IMR-90 (cell line): ENCODE data around the gene DEAF1. TPM values are rescaled to one million over a fixed set of nuclear protein-coding genes. Genes with fewer than 3 reads are reported as not detected.

ENCODE experiments used
- ATAC-seq: fragments of 200-7000 bp; cut with Tn5 transposase; 2 replicates; pipeline ENCODE4 v1.9.1; 2020; ENCODE audit warnings: low read depth, mild to moderate bottlenecking, moderate library complexity
- BruUV-seq: library from RNA; stranded (reverse); fragments of 400-500 nt; replicated peaks from 2 replicates; lab custom pipeline; 2021; lab: Mats Ljungman, UMichigan
- CTCF ChIA-PET: fragments of 300-600 bp; formaldehyde crosslinking; extraction: SDS; loops from one replicate; lab custom pipeline; 2021; ENCODE audit warnings: antibody characterized with exemption; lab: Yijun Ruan, JAX
- POLR2A ChIA-PET: fragments of 300-600 bp; sonication (Branson Sonifier 250); formaldehyde crosslinking; loops from one replicate; lab custom pipeline; 2022; ENCODE audit warnings: antibody characterized with exemption; ENCODE audit not compliant: unreplicated experiment; lab: Charles Lee
- DNase-seq: peaks from one replicate; pipeline ENCODE4 v3.0.0; 2013
- H2AFZ ChIP-seq: replicated peaks from 2 replicates; pipeline ENCODE3; 2013; ENCODE audit warnings: low read length, mild to moderate bottlenecking; ENCODE audit not compliant: poor library complexity
- H2AK5ac ChIP-seq: 2 replicates; pipeline ENCODE4 v1.6.1; 2013; ENCODE audit warnings: low read depth, low read length, inconsistent platforms
- H2AK9ac ChIP-seq: replicated peaks from 2 replicates; pipeline ENCODE3; 2013; ENCODE audit warnings: mild to moderate bottlenecking, low read depth, low read length, moderate library complexity; ENCODE audit not compliant: poor library complexity
- H2BK120ac ChIP-seq: 2 replicates; pipeline ENCODE4 v1.6.1; 2013; ENCODE audit warnings: low read depth, low read length, inconsistent platforms
- H2BK15ac ChIP-seq: 3 replicates; pipeline ENCODE4 v1.6.1; 2013; ENCODE audit warnings: low read depth, low read length, inconsistent platforms
- H2BK20ac ChIP-seq: 2 replicates; pipeline ENCODE4 v1.6.1; 2013; ENCODE audit warnings: low read depth, mild to moderate bottlenecking, inconsistent platforms, low read length, moderate library complexity
- H2BK5ac ChIP-seq: 2 replicates; pipeline ENCODE4 v1.6.1; 2013; ENCODE audit warnings: mild to moderate bottlenecking, low read depth, low read length, inconsistent platforms; ENCODE audit not compliant: poor library complexity, severe bottlenecking
- H3K14ac ChIP-seq: replicated peaks from 2 replicates; pipeline ENCODE4 v1.6.1; 2013; ENCODE audit warnings: low read depth, low read length, inconsistent platforms
- H3K18ac ChIP-seq: 2 replicates; pipeline ENCODE4 v1.6.1; 2013; ENCODE audit warnings: low read depth, low read length, control low read depth
- H3K23ac ChIP-seq: 2 replicates; pipeline ENCODE4 v1.6.1; 2013; ENCODE audit warnings: low read depth, low read length, inconsistent platforms
- H3K27ac ChIP-seq: 2 replicates; pipeline ENCODE4 v1.5.1; 2013; ENCODE audit warnings: mild to moderate bottlenecking, control low read depth, low read length; ENCODE audit not compliant: insufficient read depth
- H3K27me3 ChIP-seq: 2 replicates; pipeline ENCODE4 v1.6.1; 2013; ENCODE audit warnings: low read length; ENCODE audit not compliant: control insufficient read depth, insufficient read depth
- H3K36me3 ChIP-seq: 2 replicates; pipeline ENCODE4 v1.6.1; 2013; ENCODE audit warnings: low read length, mixed read lengths; ENCODE audit not compliant: control insufficient read depth, insufficient read depth
- H3K4ac ChIP-seq: 2 replicates; pipeline ENCODE4 v1.6.1; 2013; ENCODE audit warnings: low read depth, low read length, inconsistent platforms
- H3K4me1 ChIP-seq: 2 replicates; pipeline ENCODE4 v1.6.1; 2013; ENCODE audit warnings: low read length, mixed read lengths; ENCODE audit not compliant: control insufficient read depth, insufficient read depth
- H3K4me2 ChIP-seq: 2 replicates; pipeline ENCODE4 v1.6.1; 2013; ENCODE audit warnings: low read depth, mild to moderate bottlenecking, control low read depth, low read length, moderate library complexity
- H3K4me3 ChIP-seq: 2 replicates; pipeline ENCODE4 v1.5.1; 2013; ENCODE audit warnings: low read depth, mild to moderate bottlenecking, control low read depth, low read length, moderate library complexity; ENCODE audit not compliant: insufficient read depth
- H3K56ac ChIP-seq: 2 replicates; pipeline ENCODE4 v1.6.1; 2013; ENCODE audit warnings: low read length, inconsistent platforms; ENCODE audit not compliant: insufficient read depth; ENCODE audit errors: extremely low read depth
- H3K79me1 ChIP-seq, 2 experiments: 2 replicates each; pipeline ENCODE4 v1.6.1; 2013; ENCODE audit warnings: low read length in 2 of 2, inconsistent platforms in 1 of 2, low read depth in 1 of 2
- H3K9ac ChIP-seq: 2 replicates; pipeline ENCODE4 v1.6.1; 2013; ENCODE audit warnings: low read depth, low read length, control low read depth
- H3K9me1 ChIP-seq: 2 replicates; pipeline ENCODE4 v1.6.1; 2013; ENCODE audit warnings: low read length, inconsistent platforms; ENCODE audit not compliant: insufficient read depth
- H3K9me3 ChIP-seq: 2 replicates; pipeline ENCODE4 v1.6.1; 2013; ENCODE audit warnings: low read length; ENCODE audit not compliant: control insufficient read depth, insufficient read depth
- H4K20me1 ChIP-seq: 2 replicates; pipeline ENCODE4 v1.6.1; 2013; ENCODE audit warnings: low read length, inconsistent platforms; ENCODE audit not compliant: insufficient read depth
- H4K5ac ChIP-seq: 2 replicates; pipeline ENCODE4 v1.6.1; 2013; ENCODE audit warnings: mild to moderate bottlenecking, low read depth, low read length, control low read depth
- H4K8ac ChIP-seq, 2 experiments: 2 replicates each; pipeline ENCODE4 v1.6.1; 2013; ENCODE audit warnings: low read depth in 2 of 2, low read length in 2 of 2, control low read depth in 1 of 2, inconsistent platforms in 1 of 2
- H4K91ac ChIP-seq: 2 replicates; pipeline ENCODE4 v1.6.1; 2013; ENCODE audit warnings: low read depth, low read length, inconsistent platforms; ENCODE audit not compliant: insufficient read depth
- ELK1 ChIP-seq: fragments of 150-350 bp; IDR thresholded peaks from 2 replicates; pipeline ENCODE4 v1.6.1; 2016; ENCODE audit warnings: low read depth, mild to moderate bottlenecking, low read length, moderate library complexity, borderline replicate concordance
- MAZ ChIP-seq: IDR thresholded peaks from 2 replicates; pipeline ENCODE4 v1.6.1; 2012; ENCODE audit warnings: low read depth, mild to moderate bottlenecking, low read length, improper control_type of control experiment, moderate library complexity, borderline replicate concordance
- WGBS, 2 experiments: methylation state at CpG; one replicate each; pipeline versions ENCODE4 v1.1.5 to v1.1.7; 2013; ENCODE audit warnings: missing lambda C conversion rate in 2 of 2; ENCODE audit not compliant: insufficient read length in 1 of 2; ENCODE audit errors: extremely low coverage in 2 of 2; 5-methylcytosine and 5-hydroxymethylcytosine counted together
- dilution Hi-C: fragments of 300-500 bp; cut with HindIII; formaldehyde crosslinking; loops from one replicate; pipeline ENCODE4 v1.14.3; 2018; ENCODE audit warnings: low sequenced_read_pairs; ENCODE audit not compliant: unreplicated experiment
- in situ Hi-C: fragments of 300-500 bp; cut with MboI; formaldehyde crosslinking; loops from 3 replicates; pipeline ENCODE4 v1.14.3; 2019; ENCODE audit warnings: low sequenced_read_pairs, inconsistent platforms, mixed read lengths
- intact Hi-C: fragments of 100-400 bp; cut with micrococcal nuclease; formaldehyde crosslinking; loops from 2 replicates; pipeline ENCODE4 v1.10.0; 2022
- polyA plus RNA-seq, 3 experiments: library from polyadenylated mRNA; depleted of rRNA; stranded (reverse); fragments of >200 nt; gene quantifications; 2 replicates each; pipeline ENCODE4 v1.2.3, GENCODE V29; 2012; ENCODE audit warnings: low replicate concordance in 1 of 3
- total RNA-seq: library from RNA; depleted of rRNA; stranded (reverse); fragments of >200 nt; gene quantifications from 2 replicates; pipeline ENCODE4 v1.2.3, GENCODE V29; 2012

Gene DEAF1
- total and polyA plus RNA-seq, 2 of the 4 experiments (the other 2 are of a cell fraction) = 22.9 to 31.6 TPM

- ATAC-seq (peak; percentile 67), DNase-seq (no peak)
- CTCF ChIA-PET = interaction anchor here (0.7 to 1.1 kb wide), 2 partner anchors 10 to 19 kb away, joined by 3 to 4 read pairs; no protein-coding TSS in a partner anchor
- TF ChIP-seq MAZ = peak; percentile 35; the same call in 1 of the 2 replicates
- no peak for TF ChIP-seq ELK1
- Histone ChIP-seq H3K27ac (peak overlapping the region; percentile 58), H2BK20ac (peak overlapping the region; percentile 64), H2BK5ac (peak overlapping the region; percentile 51), H3K14ac (peak overlapping the region; percentile 98), H3K4ac (peak overlapping the region; percentile 92), H4K5ac (peak overlapping the region; percentile 78), H3K9ac (peak overlapping the region; percentile 68), H3K27me3 (no peaks in the 10 kb centered on the region), H3K9me1 (peaks cover 13% of the 10 kb centered on the region), H3K4me2 (peak overlapping the region; percentile 83), H4K8ac (peak overlapping the region; percentile 88 to 97), H3K56ac (peak overlapping the region; percentile 35; the same call in 1 of the 2 replicates), H3K79me1 (peaks cover 0 to 48% of the 10 kb centered on the region in 2 experiments), H2AK5ac (peak overlapping the region; percentile 98), H3K18ac (peak overlapping the region; percentile 42), H4K91ac (peak overlapping the region; percentile 93), H2AK9ac (peak overlapping the region; percentile 86), H3K23ac (peak overlapping the region; percentile 90), H2BK120ac (peak overlapping the region; percentile 71), H3K4me3 (peak overlapping the region; percentile 53), H2AFZ (peak overlapping the region; percentile 92), H2BK15ac (peak overlapping the region; percentile 86; the same call in 1 of the 3 replicates), H3K9me3 (no peaks in the 10 kb centered on the region), H3K4me1 (peaks cover 21% of the 10 kb centered on the region), H3K36me3 (peaks cover 6% of the 10 kb centered on the region; the same call in 1 of the 2 replicates), H4K20me1 (no peaks in the 10 kb centered on the region)
- dilution Hi-C loops = no loop called here
- BruUV-seq = no TSS peak
- 48% methylated on average over 21 of the region's 30 CpGs; no CpG with 5 or more reads in 1 of the 2 experiments for WGBS, 2 experiments
- intact Hi-C loops = no loop called here
- in situ Hi-C loops = no loop called here
- POLR2A ChIA-PET = no interaction called here
Observed at GRCh38 chr11:706957-707816, 12.2 kb upstream of the DEAF1 start.
